HUES48 (cell line): Measurements from ENCODE around the gene SYTL5.

Experiments
- H3K27ac ChIP-seq: one replicate; pipeline ENCODE4 v1.7.0; 2013; ENCODE audit warnings: low read depth, low read length, inconsistent platforms
- H3K27me3 ChIP-seq: 2 replicates; pipeline ENCODE4 v1.6.1; 2013; ENCODE audit warnings: mild to moderate bottlenecking, low read length; ENCODE audit not compliant: control insufficient read depth, insufficient read depth
- H3K36me3 ChIP-seq: 2 replicates; pipeline ENCODE4 v1.6.1; 2013; ENCODE audit warnings: low read length; ENCODE audit not compliant: control insufficient read depth, insufficient read depth
- H3K4me1 ChIP-seq: 2 replicates; pipeline ENCODE4 v1.6.1; 2013; ENCODE audit warnings: mild to moderate bottlenecking, low read length; ENCODE audit not compliant: control insufficient read depth, insufficient read depth
- H3K4me3 ChIP-seq: 2 replicates; pipeline ENCODE4 v1.5.1; 2013; ENCODE audit warnings: mild to moderate bottlenecking, low read depth, low read length
- H3K9ac ChIP-seq: 2 replicates; pipeline ENCODE4 v1.6.1; 2013; ENCODE audit warnings: mild to moderate bottlenecking, low read depth, low read length, moderate library complexity
- H3K9me3 ChIP-seq: 2 replicates; pipeline ENCODE4 v1.6.1; 2013; ENCODE audit warnings: low read length; ENCODE audit not compliant: control insufficient read depth, insufficient read depth

Gene SYTL5

GRCh38 chrX:38028300-38028699 is 21.9 kb downstream of the SYTL5 start:
- no peak overlapping the region for H3K27ac ChIP-seq
- no peaks in the 10 kb centered on the region for H3K27me3 ChIP-seq
- peaks cover 9% of the 10 kb centered on the region; the same call in 1 of the 2 replicates for H3K9me3 ChIP-seq
- H3K36me3 ChIP-seq, result no peaks in the 10 kb centered on the region
- H3K9ac ChIP-seq, result no peak overlapping the region
- no peak overlapping the region for H3K4me3 ChIP-seq
- no peaks in the 10 kb centered on the region for H3K4me1 ChIP-seq

- Histone ChIP-seq H3K9me3 (no peaks in the 10 kb centered on the region), H3K27ac (no peak overlapping the region), H3K4me1 (no peaks in the 10 kb centered on the region), H3K36me3 (no peaks in the 10 kb centered on the region), H3K4me3 (no peak overlapping the region), H3K27me3 (no peaks in the 10 kb centered on the region), H3K9ac (no peak overlapping the region)
These were observed 30.1 kb downstream of the SYTL5 start for GRCh38 chrX:38036466-38036865.

- H3K27me3 ChIP-seq, result no peaks in the 10 kb centered on the region
- no peak overlapping the region for H3K27ac ChIP-seq
- H3K4me1 ChIP-seq, result no peaks in the 10 kb centered on the region
- H3K4me3 ChIP-seq, result no peak overlapping the region
- H3K9me3 ChIP-seq, result no peaks in the 10 kb centered on the region
- H3K9ac ChIP-seq, result no peak overlapping the region
- H3K36me3 ChIP-seq, result no peaks in the 10 kb centered on the region
These were observed 32.1 kb downstream of the SYTL5 start for GRCh38 chrX:38038501-38038900.

GRCh38 chrX:38041237-38041636 is 34.9 kb downstream of the SYTL5 start:
- Histone ChIP-seq H3K27ac (no peak overlapping the region), H3K9me3 (no peaks in the 10 kb centered on the region), H3K36me3 (no peaks in the 10 kb centered on the region)

GRCh38 chrX:38044701-38045100 is 38.3 kb downstream of the SYTL5 start:
- H3K4me3 ChIP-seq, result no peak overlapping the region
- H3K27ac ChIP-seq, result no peak overlapping the region
- H3K9ac ChIP-seq, result no peak overlapping the region
- no peaks in the 10 kb centered on the region for H3K27me3 ChIP-seq
- H3K9me3 ChIP-seq, result no peaks in the 10 kb centered on the region
- H3K4me1 ChIP-seq, result no peaks in the 10 kb centered on the region
- no peaks in the 10 kb centered on the region for H3K36me3 ChIP-seq

More at GRCh38 chrX:38041237-38041636, 34.9 kb downstream of the SYTL5 start:
- Histone ChIP-seq H3K4me1 (no peaks in the 10 kb centered on the region), H3K9ac (no peak overlapping the region), H3K27me3 (no peaks in the 10 kb centered on the region), H3K4me3 (no peak overlapping the region)

- H3K36me3 ChIP-seq, result no peaks in the 10 kb centered on the region
- no peaks in the 10 kb centered on the region for H3K27me3 ChIP-seq
- H3K27ac ChIP-seq, result no peak overlapping the region
- H3K9me3 ChIP-seq, result no peaks in the 10 kb centered on the region
- no peak overlapping the region for H3K4me3 ChIP-seq
- H3K9ac ChIP-seq, result no peak overlapping the region
- H3K4me1 ChIP-seq, result no peaks in the 10 kb centered on the region
These were observed 39.3 kb downstream of the SYTL5 start for GRCh38 chrX:38045538-38046096.

- Histone ChIP-seq H3K36me3 (no peaks in the 10 kb centered on the region), H3K4me1 (no peaks in the 10 kb centered on the region), H3K27ac (no peak overlapping the region), H3K9me3 (no peaks in the 10 kb centered on the region), H3K4me3 (no peak overlapping the region), H3K27me3 (no peaks in the 10 kb centered on the region), H3K9ac (no peak overlapping the region)
These were observed 42.5 kb downstream of the SYTL5 start for GRCh38 chrX:38048886-38049285.

- Histone ChIP-seq H3K36me3 (no peaks in the 10 kb centered on the region), H3K27ac (no peak overlapping the region), H3K27me3 (no peaks in the 10 kb centered on the region), H3K9ac (no peak overlapping the region), H3K9me3 (no peaks in the 10 kb centered on the region), H3K4me1 (no peaks in the 10 kb centered on the region), H3K4me3 (no peak overlapping the region)
These were observed 44.5 kb downstream of the SYTL5 start for GRCh38 chrX:38050806-38051205.

GRCh38 chrX:38052096-38052495 is 45.7 kb downstream of the SYTL5 start:
- H3K9me3 ChIP-seq, result no peaks in the 10 kb centered on the region
- H3K27ac ChIP-seq, result no peak overlapping the region
- H3K36me3 ChIP-seq, result no peaks in the 10 kb centered on the region
- no peak overlapping the region for H3K4me3 ChIP-seq
- H3K9ac ChIP-seq, result no peak overlapping the region
- no peaks in the 10 kb centered on the region for H3K4me1 ChIP-seq
- H3K27me3 ChIP-seq, result no peaks in the 10 kb centered on the region

- H3K27me3 ChIP-seq, result no peaks in the 10 kb centered on the region
- H3K9me3 ChIP-seq, result no peaks in the 10 kb centered on the region
- no peak overlapping the region for H3K9ac ChIP-seq
- no peaks in the 10 kb centered on the region for H3K36me3 ChIP-seq
- no peak overlapping the region for H3K4me3 ChIP-seq
- H3K4me1 ChIP-seq, result no peaks in the 10 kb centered on the region
- no peak overlapping the region for H3K27ac ChIP-seq
These were observed 49.0 kb downstream of the SYTL5 start for GRCh38 chrX:38055170-38055847.

- no peak overlapping the region for H3K4me3 ChIP-seq
- H3K27ac ChIP-seq, result no peak overlapping the region
- no peaks in the 10 kb centered on the region for H3K36me3 ChIP-seq
- 0 out of 2 replicates have a peak, but pooled peaks cover 5% of the 10 kb centered on the region for H3K4me1 ChIP-seq
- no peaks in the 10 kb centered on the region for H3K27me3 ChIP-seq
- H3K9me3 ChIP-seq, result no peaks in the 10 kb centered on the region
- no peak overlapping the region for H3K9ac ChIP-seq
These were observed 54.1 kb downstream of the SYTL5 start for GRCh38 chrX:38060331-38060878.
